Mucosa of descending colon (tissue), 3 donors: Measurements from ENCODE around the gene CDKN1C. TPM values are rescaled to one million over a fixed set of nuclear protein-coding genes. Genes with fewer than 3 reads are reported as not detected.

Source experiments
- ATAC-seq: fragments of 200-7000 bp; cut with Tn5 transposase; one replicate; pipeline ENCODE4 v1.9.1; 2020; ENCODE audit warnings: mild to moderate bottlenecking, moderate library complexity
- DNase-seq, 3 donors: peaks; one replicate each; pipeline ENCODE4 v3.0.0-alpha.2; 2020
- H3K36me3 ChIP-seq: fragments of 200-600 bp; one replicate; pipeline ENCODE4 v1.8.0; 2021; ENCODE audit warnings: low read depth, mild to moderate bottlenecking
- H3K4me1 ChIP-seq: fragments of 200-600 bp; one replicate; pipeline ENCODE4 v1.8.0; 2021; ENCODE audit warnings: low read depth, mild to moderate bottlenecking
- H3K4me3 ChIP-seq: fragments of 200-600 bp; one replicate; pipeline ENCODE4 v1.8.0; 2021; ENCODE audit warnings: mild to moderate bottlenecking
- H3K9me3 ChIP-seq: fragments of 200-600 bp; one replicate; pipeline ENCODE4 v1.8.0; 2021; ENCODE audit warnings: mild to moderate bottlenecking
- CTCF ChIP-seq: fragments of 200-600 bp; IDR thresholded peaks from one replicate; pipeline ENCODE4 v1.8.0; 2022; ENCODE audit warnings: antibody characterized with exemption, mild to moderate bottlenecking
- intact Hi-C, 2 donors: fragments of 100-400 bp; cut with DNase I in 1 of 2; cut with micrococcal nuclease in 1 of 2; formaldehyde crosslinking; loops; one replicate each; pipeline versions ENCODE4 v1.11.0 to v1.11.1; 2022; cut with DNase I, micrococcal nuclease
- total RNA-seq, 3 donors: library from RNA; stranded (reverse); fragmentation: NEBNext Ultra II Directional in 2 of 3; extraction: Animal tissue kit (Norgen Biotek cat#: 25700) in 2 of 3; gene quantifications; one replicate each; pipeline versions ENCODE4 v1.2.1 to v1.2.4, GENCODE V29; 2021 to 2023
- donor health status: DM: no; HTN: no; CAD: no; lungs with moderate emphysema.
- donor health status: DM: no; HTN: no; CAD: no.
- donor health status: DM: no; HTN: yes; CAD: no.

CDKN1C gene
- total RNA-seq, 3 donors from 2014 or later, result 3.0 to 40.3 (median 10.2) TPM

GRCh38 chr11:2853997-2854560, 31.5 kb downstream of the CDKN1C start:
- intact Hi-C loops, result no loop called here
- TF ChIP-seq CTCF, result no peak
- Histone ChIP-seq H3K36me3 (no peaks in the 10 kb centered on the region), H3K4me3 (no peak overlapping the region), H3K9me3 (no peaks in the 10 kb centered on the region), H3K4me1 (no peaks in the 10 kb centered on the region)
- ATAC-seq (no peak), DNase-seq (no peak)

GRCh38 chr11:2853401-2853800, 32.2 kb downstream of the CDKN1C start:
- Histone ChIP-seq H3K4me1 (no peaks in the 10 kb centered on the region), H3K9me3 (no peaks in the 10 kb centered on the region), H3K4me3 (no peak overlapping the region), H3K36me3 (no peaks in the 10 kb centered on the region)
- intact Hi-C loops, result no loop called here
- no peak for ATAC-seq
- no peak for DNase-seq
- no peak for TF ChIP-seq CTCF

GRCh38 chr11:2849994-2850770, 35.4 kb downstream of the CDKN1C start:
- TF ChIP-seq CTCF, result no peak
- Histone ChIP-seq H3K36me3 (no peaks in the 10 kb centered on the region), H3K9me3 (no peaks in the 10 kb centered on the region), H3K4me1 (no peaks in the 10 kb centered on the region), H3K4me3 (no peak overlapping the region)
- intact Hi-C loops, result no loop called here
- DNase-seq (no peak), ATAC-seq (no peak)

- no peak overlapping the region for H3K4me3 ChIP-seq
- ATAC-seq, result no peak
- intact Hi-C loops, result no loop called here
These were observed 37.1 kb downstream of the CDKN1C start for GRCh38 chr11:2848497-2848896.

GRCh38 chr11:2847561-2847960, 38.0 kb downstream of the CDKN1C start:
- H3K4me3 ChIP-seq, result no peak overlapping the region
- intact Hi-C loops, result no loop called here
- no peak for DNase-seq
- no peak for ATAC-seq
- H3K36me3 ChIP-seq, result no peaks in the 10 kb centered on the region
- TF ChIP-seq CTCF, result no peak
- no peaks in the 10 kb centered on the region for H3K9me3 ChIP-seq
- H3K4me1 ChIP-seq, result no peaks in the 10 kb centered on the region

More at GRCh38 chr11:2848497-2848896, 37.1 kb downstream of the CDKN1C start:
- H3K36me3 ChIP-seq, result no peaks in the 10 kb centered on the region
- DNase-seq, result no peak
- TF ChIP-seq CTCF, result no peak
- H3K9me3 ChIP-seq, result no peaks in the 10 kb centered on the region
- H3K4me1 ChIP-seq, result no peaks in the 10 kb centered on the region
